ENCODE data around the gene B4GALT6.

B4GALT6 gene

GRCh38 chr18:31658670-31659575 is 25.5 kb downstream of the B4GALT6 start:
- TF ChIP-seq CTCF (IDR thresholded peaks at IDR 0.05), result no peak

GRCh38 chr18:31657823-31658669 is 26.3 kb downstream of the B4GALT6 start:
- Histone ChIP-seq H3K27me3 (no peaks in the 10 kb centered on the region), H3K27ac (no peak overlapping the region)
- no peak for TF ChIP-seq CTCF (IDR thresholded peaks at IDR 0.05)

More at GRCh38 chr18:31658670-31659575, 25.5 kb downstream of the B4GALT6 start:
- Histone ChIP-seq H3K4me1 (ENCODE audit: control insufficient read depth in 1 of 2, insufficient read depth in 1 of 2, low read depth in 1 of 2, low read length in 1 of 2) (no peaks in the 10 kb centered on the region), H3K27ac (no peak overlapping the region), H3K36me3 (no peaks in the 10 kb centered on the region), H3K27me3 (no peaks in the 10 kb centered on the region), H3K4me3 (ENCODE audit: low read depth in 1 of 2, low read length in 1 of 2) (no peak overlapping the region), H3K9me3 (no peaks in the 10 kb centered on the region)

GRCh38 chr18:31656754-31657153 is 27.6 kb downstream of the B4GALT6 start:
- H3K4me3 ChIP-seq (ENCODE audit: low read depth in 1 of 2, low read length in 1 of 2), result no peak overlapping the region
- H3K9me3 ChIP-seq, result no peaks in the 10 kb centered on the region
- H3K27ac ChIP-seq, result no peak overlapping the region
- H3K4me1 ChIP-seq (ENCODE audit: control insufficient read depth in 1 of 2, insufficient read depth in 1 of 2, low read depth in 1 of 2, low read length in 1 of 2), result no peaks in the 10 kb centered on the region
- no peaks in the 10 kb centered on the region for H3K36me3 ChIP-seq
- TF ChIP-seq CTCF (IDR thresholded peaks at IDR 0.05), result no peak
- H3K27me3 ChIP-seq, result no peaks in the 10 kb centered on the region

More at GRCh38 chr18:31657823-31658669, 26.3 kb downstream of the B4GALT6 start:
- no peaks in the 10 kb centered on the region for H3K4me1 ChIP-seq (ENCODE audit: control insufficient read depth in 1 of 2, insufficient read depth in 1 of 2, low read depth in 1 of 2, low read length in 1 of 2)
- H3K36me3 ChIP-seq, result no peaks in the 10 kb centered on the region
- H3K4me3 ChIP-seq (ENCODE audit: low read depth in 1 of 2, low read length in 1 of 2), result no peak overlapping the region
- no peaks in the 10 kb centered on the region for H3K9me3 ChIP-seq

- H3K27ac ChIP-seq, result no peak overlapping the region
- H3K4me1 ChIP-seq (ENCODE audit: control insufficient read depth in 1 of 2, insufficient read depth in 1 of 2, low read depth in 1 of 2, low read length in 1 of 2), result no peaks in the 10 kb centered on the region
- H3K36me3 ChIP-seq, result no peaks in the 10 kb centered on the region
- TF ChIP-seq CTCF (IDR thresholded peaks at IDR 0.05), result no peak
- no peaks in the 10 kb centered on the region for H3K27me3 ChIP-seq
- no peaks in the 10 kb centered on the region for H3K9me3 ChIP-seq
- H3K4me3 ChIP-seq (ENCODE audit: low read depth in 1 of 2, low read length in 1 of 2), result no peak overlapping the region
Measured at GRCh38 chr18:31655354-31655753, 29.0 kb downstream of the B4GALT6 start.

GRCh38 chr18:31652877-31653276 is 31.5 kb downstream of the B4GALT6 start:
- Histone ChIP-seq H3K36me3 (no peaks in the 10 kb centered on the region), H3K9me3 (no peaks in the 10 kb centered on the region), H3K27me3 (no peaks in the 10 kb centered on the region), H3K27ac (no peak overlapping the region), H3K4me1 (ENCODE audit: control insufficient read depth in 1 of 2, insufficient read depth in 1 of 2, low read depth in 1 of 2, low read length in 1 of 2) (no peaks in the 10 kb centered on the region), H3K4me3 (ENCODE audit: low read depth in 1 of 2, low read length in 1 of 2) (no peak overlapping the region)
- TF ChIP-seq CTCF (IDR thresholded peaks at IDR 0.05), result no peak

Measured in neutrophil (primary cell).